SKM-1 treated with dmso at 0.1 percent for 144 hours (cell line): ENCODE results near the gene CNIH1.
"Not testable (repeated sequence)": the region's sequence is repeated elsewhere in the genome, so short reads cannot be mapped to it uniquely, and the experiment has no call there.

Experiments
- DNase-seq: peaks from one replicate; lab custom pipeline; 2025; ENCODE audit not compliant: unreplicated experiment; lab: John Stamatoyannopoulos, UW

Gene CNIH1

GRCh38 chr14:54385556-54385955 is 55.6 kb downstream of the CNIH1 start:
- DNase-seq: no peak

GRCh38 chr14:54383835-54384234 is 57.3 kb downstream of the CNIH1 start:
- DNase-seq: no peak

- no peak for DNase-seq
Observed at GRCh38 chr14:54381821-54382220, 59.4 kb downstream of the CNIH1 start.

- DNase-seq: not testable (repeated sequence)
Observed at GRCh38 chr14:54380558-54380957, 60.6 kb downstream of the CNIH1 start.

GRCh38 chr14:54378893-54379292 is 62.3 kb downstream of the CNIH1 start:
- not testable (repeated sequence) for DNase-seq

GRCh38 chr14:54377501-54377900 is 63.7 kb downstream of the CNIH1 start:
- DNase-seq: no peak

- DNase-seq: no peak
Observed at GRCh38 chr14:54374117-54374884, 66.9 kb downstream of the CNIH1 start.
